Nephron progenitor cell (in vitro differentiated cells): ENCODE results near the gene IFNA13.
A peak's percentile ranks its signal among the peaks of the same experiment; 100 is the strongest.

Source experiments
- DNase-seq: peaks from one replicate; pipeline ENCODE4 v3.0.0; 2021
- H3K27ac Mint-ChIP-seq: 2 replicates; pipeline ENCODE4 v1.8.0; 2021; ENCODE audit warnings: mild to moderate bottlenecking, moderate library complexity, mixed read lengths
- H3K27me3 Mint-ChIP-seq: 2 replicates; pipeline ENCODE4 v1.8.0; 2021; ENCODE audit warnings: mild to moderate bottlenecking, low read depth, mixed read lengths; ENCODE audit not compliant: poor library complexity
- H3K36me3 Mint-ChIP-seq: 2 replicates; pipeline ENCODE4 v1.8.0; 2021; ENCODE audit warnings: low read depth, mixed read lengths
- H3K4me1 Mint-ChIP-seq: 2 replicates; pipeline ENCODE4 v1.8.0; 2021; ENCODE audit warnings: mixed read lengths
- H3K4me3 Mint-ChIP-seq: 2 replicates; pipeline ENCODE4 v1.8.0; 2021; ENCODE audit warnings: mild to moderate bottlenecking, moderate library complexity, mixed read lengths
- H3K9me3 Mint-ChIP-seq: 2 replicates; pipeline ENCODE4 v1.8.0; 2021; ENCODE audit warnings: mild to moderate bottlenecking, moderate library complexity, mixed read lengths
- CTCF ChIP-seq: fragments of 200-600 bp; sonication (generic); IDR thresholded peaks from 2 replicates; pipeline ENCODE4 v1.5.0; 2021; ENCODE audit warnings: antibody characterized with exemption

Gene IFNA13

DNA sequence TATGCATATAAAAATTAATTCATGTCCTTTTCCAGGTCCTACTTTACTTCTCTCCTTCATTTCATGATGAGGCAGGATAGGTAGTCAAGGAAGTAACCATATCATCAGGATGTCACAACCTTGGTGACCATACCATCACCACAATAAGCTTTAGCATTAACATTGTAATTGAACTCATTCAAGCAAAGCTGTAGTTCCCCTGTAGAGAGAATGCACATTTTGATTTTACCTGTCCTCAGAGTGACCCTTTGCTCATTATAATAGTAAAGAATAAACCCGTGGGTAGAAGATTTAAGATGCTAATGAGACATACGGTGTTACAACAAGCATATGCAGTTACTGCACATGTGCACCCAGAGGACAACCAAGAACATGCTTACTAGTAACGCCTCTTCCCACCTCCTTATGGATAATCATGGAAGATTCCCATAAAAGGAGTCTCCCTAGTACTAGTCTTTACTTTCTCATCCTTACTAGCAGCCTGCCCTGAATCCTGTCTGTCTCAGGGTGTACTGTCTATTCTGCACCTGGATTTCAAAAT is 19.4 kb downstream of the IFNA13 start:
- no peaks in the 10 kb centered on the region for H3K36me3 Mint-ChIP-seq
- no peaks in the 10 kb centered on the region for H3K4me1 Mint-ChIP-seq
- no peak for TF ChIP-seq CTCF
- H3K27ac Mint-ChIP-seq: no peak overlapping the region
- H3K9me3 Mint-ChIP-seq: peaks cover 32% of the 10 kb centered on the region
- H3K4me3 Mint-ChIP-seq: no peak overlapping the region
- H3K27me3 Mint-ChIP-seq: peaks cover 4% of the 10 kb centered on the region
- no peak for DNase-seq

DNA sequence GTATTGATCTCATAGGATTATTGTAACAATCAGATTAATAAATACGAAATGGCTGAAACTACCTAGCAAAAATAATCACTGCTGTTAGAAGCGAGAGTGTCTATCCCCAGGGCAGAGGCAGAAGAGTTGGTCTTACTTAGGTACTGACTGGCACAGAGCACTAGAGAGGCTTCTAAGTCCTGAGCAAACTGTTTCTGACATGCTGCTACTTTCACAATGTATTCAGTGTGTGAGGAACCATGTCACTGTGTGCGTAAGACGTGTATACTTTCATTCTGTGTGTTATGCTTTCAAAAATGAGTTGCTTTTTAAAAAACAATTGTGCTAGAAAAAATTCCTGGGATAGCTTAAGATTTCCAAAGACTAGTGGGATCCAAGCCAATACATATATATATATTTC is 27.1 kb downstream of the IFNA13 start:
- peaks cover 10% of the 10 kb centered on the region for H3K27me3 Mint-ChIP-seq
- TF ChIP-seq CTCF: no peak
- no peak overlapping the region for H3K27ac Mint-ChIP-seq
- no peak for DNase-seq
- peaks cover 6% of the 10 kb centered on the region for H3K4me1 Mint-ChIP-seq
- no peaks in the 10 kb centered on the region for H3K36me3 Mint-ChIP-seq
- H3K4me3 Mint-ChIP-seq: no peak overlapping the region
- H3K9me3 Mint-ChIP-seq: peaks cover 27% of the 10 kb centered on the region

DNA sequence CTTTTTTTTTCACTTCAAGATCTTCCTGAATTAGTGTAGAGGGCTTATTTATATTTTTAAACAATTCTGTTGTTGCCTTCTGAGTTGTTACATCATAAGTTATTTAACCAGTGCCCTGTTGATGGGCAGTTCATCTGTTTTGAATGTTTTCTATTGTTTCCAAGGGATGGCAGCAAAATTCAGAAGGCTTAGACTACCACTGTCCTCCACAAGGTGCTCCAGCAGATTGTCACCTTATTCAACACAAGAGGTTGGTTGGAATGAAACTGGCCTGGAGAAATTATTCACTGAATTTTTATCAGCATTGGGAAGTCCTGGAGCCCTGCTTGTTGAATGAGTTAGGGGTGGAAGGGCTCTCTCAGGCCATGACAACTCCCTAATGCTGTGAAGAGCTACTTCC is 31.4 kb downstream of the IFNA13 start:
- TF ChIP-seq CTCF: no peak
- no peaks in the 10 kb centered on the region for H3K9me3 Mint-ChIP-seq
- peaks cover 34% of the 10 kb centered on the region for H3K4me1 Mint-ChIP-seq
- H3K27me3 Mint-ChIP-seq: peaks cover 4% of the 10 kb centered on the region
- no peak for DNase-seq
- H3K27ac Mint-ChIP-seq: no peak overlapping the region
- peak overlapping the region; percentile 59 for H3K4me3 Mint-ChIP-seq
- peaks cover 16% of the 10 kb centered on the region for H3K36me3 Mint-ChIP-seq

DNA sequence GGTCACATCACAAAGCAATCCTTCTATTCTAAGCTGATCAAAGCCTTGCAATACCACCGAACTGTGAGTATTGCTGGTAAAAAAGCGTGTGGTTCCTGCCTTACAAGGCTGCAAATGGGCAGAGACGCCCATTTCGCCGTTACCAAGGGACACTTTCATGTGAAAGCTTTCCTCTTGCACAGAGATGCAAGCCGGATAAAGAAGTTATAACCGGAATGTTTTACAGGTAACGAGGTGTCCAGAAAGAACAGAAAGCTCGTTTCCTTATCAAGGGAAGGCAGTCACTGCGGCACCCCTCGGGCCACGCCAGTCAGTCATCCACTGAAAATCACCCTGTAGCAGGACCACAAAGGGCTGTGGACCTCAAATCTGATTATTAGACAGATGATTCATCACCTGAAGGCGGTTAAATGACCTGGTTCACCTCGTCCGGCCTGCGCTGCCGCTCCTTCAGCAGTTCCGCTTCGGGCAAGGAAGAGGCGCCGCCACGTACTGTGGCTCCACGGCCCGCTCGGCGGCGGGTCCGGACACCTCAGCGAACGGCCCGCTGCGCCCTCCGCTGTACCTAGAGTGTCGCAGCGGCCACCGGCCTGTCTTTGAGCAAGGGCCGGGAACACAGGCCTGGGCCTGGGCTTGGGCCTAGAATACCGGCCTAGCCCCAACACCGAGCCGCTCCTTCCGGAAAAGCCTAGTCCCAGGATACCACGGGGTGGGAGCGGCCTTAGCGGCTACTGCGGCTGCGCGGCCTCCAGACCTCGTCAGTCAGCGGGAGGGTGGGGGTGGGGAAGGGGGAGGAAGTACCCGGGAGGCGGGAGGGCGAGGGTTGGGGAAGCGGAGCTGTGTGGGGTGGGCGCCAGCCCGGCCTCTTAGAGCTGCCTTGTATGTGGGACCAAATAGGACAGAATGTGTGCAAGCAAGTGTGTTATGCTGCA is 32.9 kb downstream of the IFNA13 start, which contains the start of gene KLHL9:
TSS of gene KLHL9 (minus strand) at position 704 of the 932 bp plus-strand sequence. CDS start at position 159, 545 bp downstream.
- Mint-ChIP-seq H3K36me3 (peaks cover 16% of the 10 kb centered on the region), H3K4me3 (peak within 1 kb of the TSS; percentile 95)

GRCh38 chr9:21333226-21333625 is 34.6 kb downstream of the IFNA13 start:
- Mint-ChIP-seq H3K36me3 (peaks cover 16% of the 10 kb centered on the region), H3K4me1 (peaks cover 50% of the 10 kb centered on the region), H3K9me3 (no peaks in the 10 kb centered on the region), H3K4me3 (peak overlapping the region; percentile 95), H3K27me3 (peaks cover 4% of the 10 kb centered on the region), H3K27ac (peak overlapping the region; percentile 45)
- no peak for DNase-seq
- TF ChIP-seq CTCF: no peak

More for the DNA sequence above, 32.9 kb downstream of the IFNA13 start, which contains the start of gene KLHL9:
- no peak for TF ChIP-seq CTCF
- Mint-ChIP-seq H3K4me1 (peaks cover 49% of the 10 kb centered on the region), H3K27ac (peak within 1 kb of the TSS; percentile 96), H3K27me3 (peaks cover 4% of the 10 kb centered on the region), H3K9me3 (no peaks in the 10 kb centered on the region)
- peak; percentile 90 for DNase-seq
